HUES64 (cell line): Measurements from ENCODE around the gene ZNF22.
A peak's percentile ranks its signal among the peaks of the same experiment; 100 is the strongest.

Experiments used
- H3K27ac ChIP-seq: 2 replicates; pipeline ENCODE4 v1.7.0; 2013; ENCODE audit warnings: low read depth, low read length, inconsistent platforms
- H3K27me3 ChIP-seq: 2 replicates; pipeline ENCODE4 v1.6.1; 2013; ENCODE audit warnings: mild to moderate bottlenecking, low read length; ENCODE audit not compliant: insufficient read depth
- H3K36me3 ChIP-seq: 2 replicates; pipeline ENCODE4 v1.6.1; 2013; ENCODE audit warnings: mild to moderate bottlenecking, low read length; ENCODE audit not compliant: insufficient read depth
- H3K4me1 ChIP-seq: 2 replicates; pipeline ENCODE4 v1.6.1; 2013; ENCODE audit warnings: mild to moderate bottlenecking, low read length, moderate library complexity; ENCODE audit not compliant: insufficient read depth
- H3K4me3 ChIP-seq: 2 replicates; pipeline ENCODE4 v1.5.1; 2013; ENCODE audit warnings: mild to moderate bottlenecking, low read length, moderate library complexity
- H3K9ac ChIP-seq: 2 replicates; pipeline ENCODE4 v1.6.1; 2013; ENCODE audit warnings: mild to moderate bottlenecking, low read depth, low read length
- H3K9me3 ChIP-seq: 2 replicates; pipeline ENCODE4 v1.6.1; 2013; ENCODE audit warnings: low read depth, low read length; ENCODE audit not compliant: insufficient read depth
- WGBS: fragments of 150-250, 120-280 bp; methylation state at CpG from one replicate; pipeline ENCODE4 v1.1.7; 2013; ENCODE audit warnings: missing lambda C conversion rate; 5-methylcytosine and 5-hydroxymethylcytosine counted together

Gene ZNF22

DNA sequence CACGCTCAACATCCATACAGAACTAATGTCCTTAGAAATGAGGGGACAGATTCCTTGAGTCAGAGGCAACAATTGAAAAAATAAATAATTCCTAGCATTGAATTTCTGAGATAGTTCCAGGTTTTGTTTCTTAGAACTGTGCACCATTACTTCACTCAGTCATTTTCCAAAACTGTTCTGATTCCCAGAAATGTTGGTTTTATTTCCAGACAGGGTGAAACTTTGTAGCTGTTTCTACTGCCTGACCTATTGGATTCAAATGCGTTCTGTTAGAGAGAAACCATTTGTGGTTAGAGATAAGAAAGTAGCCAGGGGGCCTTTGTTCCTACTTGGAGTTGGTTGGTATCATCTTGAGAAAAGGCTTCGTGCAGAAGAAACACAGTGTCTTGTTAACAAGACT, 14.1 kb upstream of the ZNF22 start:
- WGBS, result 57% methylated on average over 3 of the region's 3 CpGs
- H3K27me3 ChIP-seq, result peaks cover 7% of the 10 kb centered on the region; the same call in 1 of the 2 replicates
- no peaks in the 10 kb centered on the region for H3K36me3 ChIP-seq
- H3K4me3 ChIP-seq, result no peak overlapping the region
- no peak overlapping the region for H3K9ac ChIP-seq
- H3K9me3 ChIP-seq, result no peaks in the 10 kb centered on the region
- peaks cover 49% of the 10 kb centered on the region for H3K4me1 ChIP-seq
- no peak overlapping the region for H3K27ac ChIP-seq

DNA sequence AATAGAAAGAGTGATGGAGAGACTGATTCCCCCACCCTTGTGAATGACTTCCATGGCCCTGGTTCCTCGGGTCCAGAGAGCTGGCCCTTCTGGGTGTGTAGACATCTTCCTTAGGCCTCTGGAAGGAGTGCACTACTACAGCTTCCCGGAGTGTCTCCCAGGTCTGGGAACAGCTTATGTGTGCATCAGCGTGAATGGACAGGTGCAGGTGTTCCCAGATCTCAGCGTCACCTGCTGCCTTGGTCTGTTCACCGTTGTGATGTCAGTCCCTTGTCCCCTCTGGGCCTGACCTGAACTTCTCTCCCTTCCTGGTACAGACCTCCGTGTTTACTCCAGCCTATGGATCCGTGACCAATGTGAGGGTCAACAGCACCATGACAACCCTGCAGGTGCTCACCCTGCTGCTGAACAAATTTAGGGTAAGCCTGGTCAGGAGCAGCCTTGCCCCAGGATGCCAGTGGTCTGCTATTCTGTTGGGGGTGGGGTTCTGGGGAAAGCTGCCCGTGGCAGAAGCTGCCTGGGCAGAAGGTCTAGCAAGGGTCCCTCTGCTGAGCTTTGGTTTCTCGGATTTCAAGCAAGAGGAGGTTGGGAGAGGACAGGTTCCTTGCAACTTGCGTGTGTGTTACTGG, 11.7 kb upstream of the ZNF22 start:
- H3K4me1 ChIP-seq, result peaks cover 53% of the 10 kb centered on the region
- no peaks in the 10 kb centered on the region for H3K36me3 ChIP-seq
- H3K27ac ChIP-seq, result no peak overlapping the region; the same call in 1 of the 2 replicates
- 91% methylated on average over 10 of the region's 10 CpGs for WGBS
- H3K4me3 ChIP-seq, result no peak overlapping the region
- no peak overlapping the region for H3K9ac ChIP-seq
- H3K27me3 ChIP-seq, result peaks cover 7% of the 10 kb centered on the region; the same call in 1 of the 2 replicates
- H3K9me3 ChIP-seq, result no peaks in the 10 kb centered on the region

DNA sequence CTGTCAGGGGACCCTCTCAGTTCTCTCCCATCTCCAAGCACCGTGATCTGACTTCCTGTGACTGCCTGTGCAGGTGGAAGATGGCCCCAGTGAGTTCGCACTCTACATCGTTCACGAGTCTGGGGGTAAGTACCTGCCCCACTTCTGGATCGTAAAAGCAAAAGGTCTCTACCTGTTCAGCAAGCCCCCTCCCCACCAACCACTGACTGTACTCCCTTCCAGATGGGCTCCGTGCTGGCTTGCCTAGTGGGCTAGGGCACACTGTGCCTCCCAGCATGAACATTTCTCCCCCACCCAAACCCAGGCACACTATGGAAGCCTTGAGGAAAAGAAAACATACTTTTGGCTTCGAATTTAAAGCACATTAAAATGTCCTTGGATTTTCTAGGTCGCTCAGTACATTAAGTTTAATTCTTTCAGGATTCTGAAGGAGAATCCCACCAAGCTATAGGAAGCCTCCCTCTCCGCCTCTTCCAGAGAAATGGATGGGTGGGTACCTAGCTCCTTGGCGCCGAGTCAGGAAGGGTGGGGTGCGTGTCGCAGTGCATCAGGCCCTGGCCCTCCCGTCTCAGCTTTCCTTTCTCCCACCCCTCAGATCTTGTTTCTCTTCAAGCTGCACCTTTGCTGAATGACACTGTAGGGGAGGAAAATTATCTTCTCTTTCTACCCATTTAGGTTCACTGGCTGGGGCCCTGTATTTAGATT, 11.0 kb upstream of the ZNF22 start:
- Histone ChIP-seq H3K4me3 (peak overlapping the region; percentile 3; the same call in 1 of the 2 replicates), H3K9me3 (no peaks in the 10 kb centered on the region), H3K4me1 (peaks cover 60% of the 10 kb centered on the region), H3K27me3 (peaks cover 7% of the 10 kb centered on the region; the same call in 1 of the 2 replicates), H3K9ac (no peak overlapping the region), H3K27ac (peak overlapping the region; percentile 43; the same call in 1 of the 2 replicates), H3K36me3 (no peaks in the 10 kb centered on the region)
- 69% methylated on average over 9 of the region's 14 CpGs for WGBS

DNA sequence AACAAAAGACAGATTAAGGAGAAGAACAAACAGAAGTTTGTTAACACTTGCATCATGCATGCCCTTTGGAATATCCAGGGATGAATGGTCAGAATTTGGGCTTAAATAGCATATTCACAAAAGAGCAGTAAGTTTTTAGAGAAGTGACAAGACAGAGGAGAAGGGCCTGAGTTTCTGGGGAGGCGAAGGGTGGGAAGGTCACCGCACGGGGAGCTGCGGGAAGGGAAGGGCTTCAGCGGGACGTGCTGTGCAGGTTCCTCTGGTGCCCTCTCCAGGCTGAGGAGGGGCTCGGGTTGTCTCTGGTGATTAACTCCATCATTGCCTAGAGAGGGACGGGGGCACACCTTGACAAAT, 10.4 kb upstream of the ZNF22 start:
- H3K9ac ChIP-seq, result no peak overlapping the region
- H3K36me3 ChIP-seq, result no peaks in the 10 kb centered on the region
- peaks cover 59% of the 10 kb centered on the region for H3K4me1 ChIP-seq
- peaks cover 7% of the 10 kb centered on the region; the same call in 1 of the 2 replicates for H3K27me3 ChIP-seq
- 7% methylated on average over 8 of the region's 8 CpGs for WGBS
- peak overlapping the region; percentile 3; the same call in 1 of the 2 replicates for H3K4me3 ChIP-seq
- no peaks in the 10 kb centered on the region for H3K9me3 ChIP-seq
- peak overlapping the region; percentile 43; the same call in 1 of the 2 replicates for H3K27ac ChIP-seq

DNA sequence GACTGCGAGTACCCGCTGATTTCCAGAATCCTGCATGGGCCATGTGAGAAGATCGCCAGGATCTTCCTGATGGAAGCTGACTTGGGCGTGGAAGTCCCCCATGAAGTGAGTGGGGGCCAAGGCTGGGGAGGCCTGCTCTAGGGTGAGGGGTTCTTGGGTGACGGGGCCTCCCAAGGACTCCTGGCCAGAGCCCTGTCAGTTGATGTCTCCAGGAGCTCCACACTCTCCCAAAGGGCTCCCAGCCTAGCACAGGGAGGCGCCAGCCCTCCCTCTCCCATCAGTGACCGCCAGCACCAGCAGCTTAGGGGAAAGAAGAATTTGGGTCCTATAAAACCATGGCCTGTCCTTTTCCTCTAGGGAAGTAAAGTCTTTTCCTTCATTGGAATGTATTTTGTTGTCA, 9.8 kb upstream of the ZNF22 start:
- H3K4me1 ChIP-seq, result peaks cover 52% of the 10 kb centered on the region
- WGBS, result 90% methylated on average over 7 of the region's 7 CpGs
- H3K4me3 ChIP-seq, result no peak overlapping the region
- peak overlapping the region; percentile 43; the same call in 1 of the 2 replicates for H3K27ac ChIP-seq
- no peak overlapping the region for H3K9ac ChIP-seq
- peaks cover 7% of the 10 kb centered on the region; the same call in 1 of the 2 replicates for H3K27me3 ChIP-seq
- H3K36me3 ChIP-seq, result no peaks in the 10 kb centered on the region
- no peaks in the 10 kb centered on the region for H3K9me3 ChIP-seq

DNA sequence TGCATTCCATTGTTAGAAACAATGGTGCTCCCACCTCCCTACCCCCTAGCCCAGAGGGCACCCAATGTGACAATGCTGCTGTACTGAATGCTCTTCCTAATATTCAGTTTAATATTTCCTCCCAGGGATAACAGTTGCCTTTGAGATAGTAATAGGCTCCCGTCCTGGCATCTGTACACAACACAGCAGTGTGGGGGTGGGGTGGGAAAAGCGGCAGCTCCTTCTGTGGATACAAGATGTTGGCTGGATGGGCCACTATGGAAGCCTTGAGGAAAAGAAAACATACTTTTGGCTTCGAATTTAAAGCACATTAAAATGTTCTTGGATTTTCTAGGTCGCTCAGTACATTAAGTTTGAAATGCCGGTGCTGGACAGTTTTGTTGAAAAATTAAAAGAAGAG, 9.2 kb upstream of the ZNF22 start:
- peaks cover 46% of the 10 kb centered on the region for H3K4me1 ChIP-seq
- H3K36me3 ChIP-seq, result no peaks in the 10 kb centered on the region
- no peak overlapping the region for H3K4me3 ChIP-seq
- WGBS, result 79% methylated on average over 5 of the region's 5 CpGs
- H3K9ac ChIP-seq, result no peak overlapping the region
- peaks cover 7% of the 10 kb centered on the region; the same call in 1 of the 2 replicates for H3K27me3 ChIP-seq
- H3K9me3 ChIP-seq, result no peaks in the 10 kb centered on the region
- no peak overlapping the region for H3K27ac ChIP-seq

DNA sequence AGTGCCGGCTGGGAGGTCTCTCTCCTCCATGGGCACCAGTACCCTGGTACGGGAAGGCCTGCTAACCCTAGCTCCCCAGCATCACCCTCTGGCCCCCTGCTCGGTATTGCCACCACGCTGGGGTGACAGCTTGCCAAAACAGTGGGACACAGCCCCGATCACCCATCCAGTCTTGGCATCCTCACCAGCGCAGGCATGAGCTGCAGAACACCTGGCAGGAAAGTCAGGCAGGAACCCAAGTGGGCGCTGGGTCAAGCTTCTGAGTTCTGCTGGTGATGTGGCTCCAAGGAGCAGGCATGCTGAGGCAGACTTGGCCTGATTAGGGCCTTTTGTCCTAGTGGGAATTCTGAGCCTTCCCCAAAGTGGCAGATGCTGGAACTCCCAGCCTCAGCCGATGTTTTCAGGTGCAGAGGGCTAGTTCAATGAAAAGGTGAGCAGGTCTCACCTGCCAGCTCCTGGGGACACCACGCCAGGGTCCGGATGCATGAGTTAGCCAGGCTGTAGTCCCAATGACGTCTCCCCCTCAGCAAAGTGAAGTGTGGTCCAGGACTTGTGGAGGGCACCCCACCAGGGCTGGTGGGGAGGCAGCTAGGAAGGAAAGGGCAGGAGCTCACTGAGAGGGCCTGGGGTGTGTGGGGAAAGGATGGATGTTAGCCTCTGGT, 8.5 kb upstream of the ZNF22 start:
- no peak overlapping the region for H3K27ac ChIP-seq
- H3K4me3 ChIP-seq, result no peak overlapping the region
- no peak overlapping the region for H3K9ac ChIP-seq
- no peaks in the 10 kb centered on the region for H3K36me3 ChIP-seq
- 93% methylated on average over 11 of the region's 11 CpGs for WGBS
- H3K27me3 ChIP-seq, result peaks cover 7% of the 10 kb centered on the region; the same call in 1 of the 2 replicates
- H3K4me1 ChIP-seq, result peaks cover 44% of the 10 kb centered on the region
- H3K9me3 ChIP-seq, result no peaks in the 10 kb centered on the region

DNA sequence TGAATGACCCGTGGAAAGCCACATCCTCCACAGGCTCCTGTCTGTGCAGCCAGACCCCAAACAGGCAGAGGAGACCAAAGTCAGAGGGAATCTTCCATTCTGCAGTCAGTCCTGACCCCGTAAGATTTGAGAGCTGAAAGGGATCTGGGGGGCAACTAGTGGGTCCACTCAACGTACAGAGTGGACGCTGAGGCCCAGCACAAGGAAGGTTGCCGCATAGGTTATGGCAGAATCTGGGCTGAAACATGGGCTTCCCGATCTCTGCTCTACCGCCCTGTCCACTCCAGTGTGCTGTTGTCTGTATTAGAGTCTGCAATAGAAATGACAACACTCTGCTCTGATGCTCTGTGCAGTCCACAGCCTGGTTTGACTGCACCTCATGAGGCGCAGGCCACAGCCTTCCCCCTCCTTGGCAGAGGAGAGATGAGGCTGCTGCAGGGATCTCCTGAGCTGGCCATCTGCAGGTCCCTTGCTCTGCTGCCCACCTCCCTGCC, 7.9 kb upstream of the ZNF22 start:
- 95% methylated on average over 8 of the region's 8 CpGs for WGBS
- Histone ChIP-seq H3K36me3 (no peaks in the 10 kb centered on the region), H3K27me3 (peaks cover 7% of the 10 kb centered on the region; the same call in 1 of the 2 replicates), H3K4me3 (no peak overlapping the region), H3K9me3 (no peaks in the 10 kb centered on the region), H3K9ac (no peak overlapping the region), H3K27ac (no peak overlapping the region), H3K4me1 (peaks cover 43% of the 10 kb centered on the region)

DNA sequence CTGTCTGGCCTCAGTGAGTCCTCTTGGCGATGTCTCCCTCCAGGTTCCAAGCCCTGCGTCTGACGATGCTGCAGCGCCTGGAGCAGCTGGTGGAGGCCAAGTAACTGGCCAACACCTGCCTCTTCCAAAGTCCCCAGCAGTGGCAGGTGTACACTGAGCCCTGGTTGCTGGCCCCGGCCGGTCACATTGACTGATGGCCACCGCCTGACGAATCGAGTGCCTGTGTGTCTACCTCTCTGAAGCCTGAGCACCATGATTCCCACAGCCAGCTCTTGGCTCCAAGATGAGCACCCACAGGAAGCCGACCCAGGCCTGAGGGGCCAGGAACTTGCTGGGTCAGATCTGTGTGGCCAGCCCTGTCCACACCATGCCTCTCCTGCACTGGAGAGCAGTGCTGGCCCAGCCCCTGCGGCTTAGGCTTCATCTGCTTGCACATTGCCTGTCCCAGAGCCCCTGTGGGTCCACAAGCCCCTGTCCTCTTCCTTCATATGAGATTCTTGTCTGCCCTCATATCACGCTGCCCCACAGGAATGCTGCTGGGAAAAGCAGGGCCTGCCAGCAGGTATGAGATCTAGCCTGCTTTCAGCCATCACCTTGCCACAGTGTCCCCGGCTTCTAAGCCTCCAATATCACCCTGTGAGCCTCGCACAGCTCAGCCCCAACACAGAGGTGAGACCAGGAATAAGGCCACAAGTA, 7.3 kb upstream of the ZNF22 start:
- Histone ChIP-seq H3K27ac (no peak overlapping the region), H3K9ac (no peak overlapping the region), H3K4me3 (no peak overlapping the region), H3K36me3 (no peaks in the 10 kb centered on the region), H3K9me3 (no peaks in the 10 kb centered on the region), H3K27me3 (peaks cover 6% of the 10 kb centered on the region; the same call in 1 of the 2 replicates), H3K4me1 (peaks cover 37% of the 10 kb centered on the region)
- WGBS, result 95% methylated on average over 14 of the region's 14 CpGs

DNA sequence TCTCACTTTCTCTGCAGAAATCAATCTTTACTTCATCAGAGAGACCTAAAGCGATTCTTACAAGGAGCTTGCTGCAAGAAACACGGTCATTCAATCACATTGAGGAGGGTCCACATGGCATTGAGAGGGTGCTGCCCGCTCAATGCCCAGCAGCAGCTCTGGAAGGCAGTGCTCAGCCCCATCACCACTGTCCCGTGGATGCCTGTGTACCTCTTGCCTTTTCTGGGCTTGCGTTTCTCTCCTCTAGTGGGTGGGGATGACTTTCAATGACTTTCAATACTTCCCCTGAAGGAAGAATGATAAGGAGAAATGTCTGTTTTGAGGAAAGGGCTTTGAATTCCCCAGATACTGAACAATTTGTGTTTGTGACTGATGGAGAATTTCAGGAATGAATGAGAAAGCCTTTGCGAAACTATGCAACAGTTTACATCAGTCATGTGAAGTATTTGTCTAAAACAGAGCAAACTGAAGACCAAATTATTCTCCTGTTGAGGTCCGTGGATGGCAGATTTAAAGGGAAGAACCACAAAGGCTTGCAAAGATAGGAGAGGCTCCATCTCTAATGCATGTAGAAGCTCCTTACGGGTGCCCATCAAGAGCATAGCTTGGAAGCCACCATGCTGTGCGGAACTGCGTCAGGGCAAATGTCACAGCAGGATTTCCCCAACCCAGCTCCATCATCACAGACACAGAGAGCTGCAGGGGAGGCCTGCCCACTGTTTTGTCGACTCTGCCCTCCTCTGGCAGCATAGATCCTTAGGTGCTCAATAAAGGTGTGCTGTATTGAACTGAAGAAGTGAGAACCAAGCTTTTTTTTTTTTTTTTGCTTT, 6.6 kb upstream of the ZNF22 start:
- H3K4me3 ChIP-seq, result no peak overlapping the region
- H3K9me3 ChIP-seq, result no peaks in the 10 kb centered on the region
- H3K27me3 ChIP-seq, result no peaks in the 10 kb centered on the region
- 73% methylated on average over 11 of the region's 11 CpGs for WGBS
- no peaks in the 10 kb centered on the region for H3K36me3 ChIP-seq
- no peak overlapping the region for H3K27ac ChIP-seq
- peaks cover 36% of the 10 kb centered on the region for H3K4me1 ChIP-seq
- no peak overlapping the region for H3K9ac ChIP-seq
